HuH-7 (cell line): Measurements from ENCODE around the gene SBF2.

Experiments
- DNase-seq: peaks from one replicate; pipeline ENCODE4 v3.0.0; 2011; ENCODE audit warnings: low spot score

Gene SBF2

DNA sequence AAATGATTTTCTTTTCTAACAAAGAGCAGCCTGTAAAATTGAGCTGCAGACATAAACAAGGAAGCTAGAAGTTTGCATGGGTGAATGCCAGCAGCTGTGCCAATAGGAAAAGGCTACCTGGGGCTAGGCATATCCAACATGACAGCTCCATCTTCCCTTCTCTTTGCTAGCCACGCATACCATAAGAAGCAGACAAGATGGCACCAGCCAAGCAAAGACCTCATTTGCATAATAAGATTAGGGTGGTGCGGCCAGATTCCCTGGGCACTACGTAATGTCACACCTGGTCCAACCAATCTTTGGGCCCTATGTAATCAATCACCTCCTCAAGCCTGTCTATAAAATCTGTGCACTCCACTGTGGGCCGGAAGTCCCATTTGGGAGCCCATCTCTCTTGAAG lies 521.8 kb downstream of the SBF2 start:
- DNase-seq, result no peak

DNA sequence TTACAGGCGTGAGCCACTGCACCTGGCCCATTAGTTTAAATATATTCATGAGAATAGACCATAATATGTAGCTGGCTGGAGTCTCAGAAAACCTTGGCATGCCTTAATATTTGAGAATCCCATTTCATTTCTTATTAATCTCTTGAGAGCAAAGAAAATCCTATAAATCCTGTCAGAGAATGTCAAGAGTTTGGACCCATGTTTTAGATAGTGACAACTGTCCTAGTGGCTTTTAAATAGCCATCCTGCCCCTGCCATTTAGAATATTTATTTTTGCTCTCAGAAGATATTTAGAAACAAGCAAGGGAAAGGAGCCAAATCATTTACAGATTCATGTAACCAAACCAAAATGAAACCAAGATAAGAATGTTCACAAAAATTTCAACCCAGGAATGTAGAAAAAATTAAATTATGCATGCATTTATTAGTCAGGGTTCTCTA lies 522.9 kb downstream of the SBF2 start:
- no peak for DNase-seq

DNA sequence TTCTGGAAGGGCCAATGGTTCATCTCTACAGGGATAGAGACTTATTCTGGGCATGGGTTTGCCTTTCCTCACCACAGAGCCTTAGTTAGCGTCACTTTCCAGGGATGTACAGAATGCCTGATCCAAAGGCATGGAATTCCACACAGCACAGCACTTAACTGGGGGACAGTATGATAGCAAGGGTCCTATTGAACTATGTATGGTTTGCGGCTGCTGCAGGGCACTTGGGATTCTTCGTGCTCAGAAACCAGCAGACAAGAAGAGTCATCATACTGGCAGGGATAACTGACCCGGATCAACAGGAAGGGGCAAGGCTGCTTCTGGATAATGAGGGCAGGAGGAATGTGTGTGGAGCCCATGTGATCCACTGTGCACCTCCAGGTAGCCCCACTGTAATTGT lies 524.4 kb downstream of the SBF2 start:
- DNase-seq, result no peak

DNA sequence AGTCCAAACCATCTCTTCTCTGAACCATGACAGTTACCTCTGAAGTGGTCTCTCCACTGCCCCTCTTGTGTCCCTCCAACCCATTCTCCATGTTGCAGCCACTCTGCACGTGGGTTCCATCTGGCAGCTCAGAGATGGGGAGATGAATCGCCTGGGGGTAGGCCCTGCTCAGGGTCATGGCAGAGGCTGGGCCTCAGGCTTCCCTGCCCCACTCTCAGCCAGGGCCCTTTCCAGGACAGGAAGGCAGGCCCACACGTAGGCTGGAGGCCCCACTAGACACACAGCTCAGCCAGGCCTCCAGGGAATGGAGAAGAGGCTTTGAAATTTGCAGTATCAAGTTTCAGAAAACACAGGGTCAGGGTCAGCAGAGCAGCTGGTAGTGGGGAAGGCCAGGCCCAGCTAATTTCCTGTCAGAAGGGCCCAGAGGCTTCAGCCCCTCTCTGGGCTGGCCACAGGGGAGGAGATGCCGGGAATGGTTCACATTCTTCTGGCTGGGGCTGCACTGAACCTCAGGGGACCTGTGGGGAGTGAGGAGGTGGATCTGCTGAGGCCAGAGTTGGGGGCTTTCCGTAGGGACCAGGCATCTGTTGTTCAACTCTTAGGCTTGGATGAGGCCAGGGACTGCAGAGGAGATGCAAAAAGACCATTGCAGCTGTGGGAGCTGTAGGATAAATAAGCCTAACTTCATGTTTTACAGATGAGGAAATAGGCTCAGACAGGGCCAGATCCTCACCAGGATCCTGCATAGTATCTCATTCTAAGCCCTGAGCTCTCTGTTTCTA lies 528.5 kb downstream of the SBF2 start:
- peak; percentile 82 for DNase-seq

DNA sequence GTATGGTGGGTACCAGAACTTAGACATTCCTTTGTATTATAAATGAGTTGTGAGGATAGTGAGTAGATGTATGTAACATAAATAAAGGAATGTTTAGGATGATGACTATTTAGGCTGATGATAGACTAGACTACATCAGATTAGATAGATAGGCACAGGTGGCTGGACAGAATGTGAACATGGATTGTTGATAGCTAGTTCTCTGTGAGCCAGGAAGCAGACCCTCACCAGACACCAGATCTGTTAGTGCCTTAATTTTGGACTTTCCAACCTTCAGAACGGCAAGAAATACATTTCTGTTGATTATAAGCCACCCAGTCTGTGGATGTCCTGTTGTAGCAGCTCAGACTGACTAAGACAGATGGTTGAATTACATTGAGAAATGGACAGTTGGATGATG lies 530.7 kb downstream of the SBF2 start:
- no peak for DNase-seq

DNA sequence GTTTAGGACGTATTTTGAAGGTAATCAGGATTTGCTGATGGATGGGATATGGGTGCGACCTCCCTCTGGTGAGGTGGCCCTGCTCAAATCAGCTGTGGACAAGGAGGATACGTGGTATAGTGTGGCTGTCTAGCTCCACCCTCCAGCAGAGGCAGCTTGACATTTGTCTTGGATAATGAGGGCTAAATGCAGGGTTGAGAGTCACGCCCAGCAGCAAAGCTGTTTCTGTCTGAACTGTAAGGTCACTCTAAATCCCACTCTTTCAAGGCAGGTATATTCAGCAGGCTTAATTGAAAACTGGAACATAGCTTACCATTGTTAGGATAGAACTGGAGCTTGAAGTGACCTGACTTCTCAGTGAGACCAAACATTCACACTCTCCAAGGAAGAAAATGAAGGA lies 531.5 kb downstream of the SBF2 start:
- DNase-seq, result no peak

DNA sequence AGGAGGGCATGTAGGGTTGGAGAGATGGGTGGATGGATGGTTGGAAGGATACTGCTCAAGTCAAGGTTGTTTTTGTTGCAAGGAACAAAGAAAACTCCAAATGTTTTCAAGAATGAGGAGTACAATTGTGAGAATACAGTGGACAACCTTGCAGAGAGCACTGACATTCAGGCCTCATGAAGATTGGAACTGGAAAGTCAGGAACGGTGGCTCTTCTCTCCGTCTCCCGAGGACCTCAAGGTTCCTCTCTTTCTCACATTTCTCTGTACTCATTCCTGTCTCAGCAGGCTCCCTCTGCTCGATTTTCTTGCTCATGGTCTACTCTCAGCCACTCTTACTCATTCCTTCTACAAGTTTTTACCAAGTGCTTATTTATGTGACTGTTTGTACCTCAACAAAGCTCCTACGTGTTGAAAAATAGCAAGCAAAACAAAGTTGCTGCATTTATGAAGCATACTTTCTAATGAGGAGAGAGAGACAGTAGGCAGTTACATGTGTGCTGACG lies 532.5 kb downstream of the SBF2 start:
- DNase-seq, result no peak

DNA sequence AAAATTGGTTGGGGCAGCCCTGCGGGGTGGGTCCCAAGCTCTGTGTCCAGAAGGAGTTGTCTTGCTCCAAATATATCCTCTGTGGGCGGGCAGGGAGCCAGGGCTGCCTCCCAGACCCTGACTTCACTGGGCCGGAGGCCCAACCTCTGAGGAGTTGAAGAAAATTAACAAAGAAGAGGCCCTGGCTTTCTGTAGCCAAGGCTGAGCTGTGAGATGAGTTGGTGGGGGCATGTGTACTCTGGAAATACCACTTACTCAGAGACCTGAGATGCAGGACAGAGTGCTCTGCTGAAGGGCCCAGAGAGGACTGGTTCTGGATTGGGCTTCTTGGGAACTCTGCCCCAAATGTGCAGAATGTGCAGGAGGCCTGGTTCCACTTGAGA lies 533.8 kb downstream of the SBF2 start:
- no peak for DNase-seq

DNA sequence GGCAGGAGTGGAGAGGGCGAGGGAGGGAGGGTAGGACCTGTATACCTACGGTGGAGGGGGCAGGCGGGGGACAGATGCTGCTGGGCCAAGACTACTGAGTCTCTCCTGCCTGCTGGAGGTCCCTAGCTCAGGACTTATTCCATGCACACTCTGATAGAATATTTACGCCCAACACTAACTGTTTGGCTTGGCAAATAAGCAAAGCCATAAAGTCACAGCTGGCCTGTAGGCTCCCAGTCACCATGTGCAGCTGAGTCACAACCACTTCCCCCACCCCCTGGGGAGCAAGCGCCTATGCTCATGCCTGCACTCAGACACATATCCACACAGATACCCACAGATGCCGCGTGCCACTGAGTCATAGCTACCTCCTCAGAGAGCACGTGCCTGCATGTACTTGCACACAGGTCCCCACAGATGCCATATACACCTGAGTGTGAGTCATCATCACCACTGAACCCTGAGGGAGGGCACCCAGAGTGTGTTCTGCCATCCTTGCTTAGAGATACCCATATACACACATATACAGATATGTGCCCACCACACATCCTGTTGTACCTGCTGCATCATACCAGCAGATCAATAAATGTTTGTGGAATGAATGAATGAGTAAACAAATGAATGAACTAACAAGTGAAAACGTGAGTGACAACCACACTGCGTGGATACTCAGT lies 534.4 kb downstream of the SBF2 start:
- DNase-seq, result peak; percentile 69

DNA sequence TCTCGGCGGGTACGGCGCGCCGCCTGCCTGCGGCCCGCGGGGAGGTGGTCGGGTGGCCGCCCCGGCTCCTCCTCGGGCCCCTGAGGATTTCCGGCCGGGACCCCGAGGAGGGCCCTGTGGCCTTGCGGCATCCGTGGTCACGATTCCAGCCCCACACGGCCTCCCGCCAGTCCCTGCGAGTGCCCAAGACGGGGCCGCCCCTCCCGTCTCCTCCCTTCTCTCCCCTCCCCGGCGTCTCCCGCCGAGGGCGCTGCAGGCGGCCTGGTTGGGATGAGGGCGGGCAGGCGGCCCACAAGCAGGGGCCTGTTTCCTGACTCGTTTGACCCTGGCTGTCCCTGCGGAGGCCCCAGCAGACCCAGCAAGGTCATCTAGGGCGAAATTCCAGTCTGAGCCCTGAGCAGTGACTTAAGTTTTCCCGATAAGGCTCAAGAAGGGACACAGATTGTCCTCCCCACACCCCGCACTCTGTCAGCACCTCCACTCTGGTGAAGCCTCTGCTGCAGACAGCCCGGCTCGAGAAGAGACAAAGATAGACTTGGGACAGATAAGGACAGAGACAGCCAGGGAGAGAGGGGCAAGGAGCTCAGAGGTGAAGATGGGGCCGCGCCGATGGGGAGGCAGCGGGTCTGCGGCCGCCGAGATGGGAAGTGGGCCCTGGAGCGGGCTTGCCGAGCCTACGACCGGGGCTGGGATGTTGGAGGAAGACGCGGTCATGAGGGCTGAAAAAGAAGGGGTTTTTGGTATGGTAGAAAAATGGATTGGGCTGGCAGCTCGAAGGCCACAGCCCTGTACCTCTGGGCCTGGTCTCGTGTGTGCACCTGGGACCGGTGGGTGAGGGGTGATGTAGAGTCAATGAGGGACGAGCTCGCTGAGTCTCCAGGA lies 535.1 kb downstream of the SBF2 start:
- peak; percentile 81 for DNase-seq

DNA sequence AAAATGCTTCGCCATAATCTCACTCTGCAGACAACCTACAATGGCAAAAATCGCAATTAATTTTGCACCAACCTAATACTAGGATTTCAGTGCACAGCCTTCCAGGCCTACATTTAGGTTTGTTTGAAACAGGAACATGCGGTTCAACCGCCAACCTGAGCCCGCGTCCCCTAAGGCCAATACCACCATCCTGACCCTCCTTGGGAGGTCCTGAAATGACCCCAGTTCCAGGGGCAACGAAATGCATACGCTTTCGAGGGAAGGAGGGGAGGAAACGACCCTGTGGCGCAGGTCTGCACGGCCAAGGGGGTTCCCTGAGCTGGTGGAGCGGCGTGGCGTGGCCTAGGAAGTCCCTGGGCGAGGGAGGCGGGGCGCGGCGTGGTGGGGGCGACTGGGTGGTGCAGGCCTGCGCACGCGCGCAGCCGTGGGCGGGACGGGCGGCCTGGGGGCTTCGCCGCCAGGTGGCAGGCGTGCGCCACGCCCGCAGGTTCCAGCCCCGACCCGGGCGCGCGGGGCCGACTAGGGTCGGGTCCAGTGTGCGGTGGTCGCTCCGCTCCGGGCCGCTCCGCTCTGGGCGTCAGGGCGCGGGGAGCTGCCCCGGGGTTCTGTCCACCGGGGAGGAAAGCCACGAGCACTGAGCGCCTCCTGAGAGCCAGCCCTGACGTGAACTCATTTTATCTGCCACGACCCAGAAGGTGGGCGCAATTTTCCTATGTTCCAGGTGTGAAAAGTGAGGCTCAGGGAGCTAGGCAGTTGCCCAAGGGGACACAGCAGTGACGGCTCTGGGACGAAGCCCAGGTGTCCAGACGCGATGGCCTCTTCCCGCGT lies 536.0 kb downstream of the SBF2 start:
- DNase-seq, result peak; percentile 94

DNA sequence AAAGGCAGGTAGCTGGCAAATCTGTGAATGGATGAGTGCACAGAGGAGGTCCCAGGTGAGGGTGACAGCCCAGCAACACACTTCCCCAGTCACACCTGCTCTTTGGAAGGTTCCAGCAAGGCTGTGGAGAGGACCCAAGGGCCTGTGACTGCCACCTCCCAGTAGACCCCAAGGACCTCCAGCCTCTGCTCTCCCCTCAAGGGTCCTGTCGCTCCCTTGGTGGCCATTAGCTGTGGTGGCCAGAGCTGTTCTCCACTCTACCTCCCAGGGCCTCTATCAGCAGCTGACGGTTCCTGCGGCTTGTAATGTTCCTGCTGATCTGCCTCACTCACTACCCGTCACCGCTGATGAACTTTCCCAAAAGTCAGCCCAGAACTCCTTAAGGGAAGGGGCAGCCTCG lies 537.1 kb downstream of the SBF2 start:
- DNase-seq, result no peak

DNA sequence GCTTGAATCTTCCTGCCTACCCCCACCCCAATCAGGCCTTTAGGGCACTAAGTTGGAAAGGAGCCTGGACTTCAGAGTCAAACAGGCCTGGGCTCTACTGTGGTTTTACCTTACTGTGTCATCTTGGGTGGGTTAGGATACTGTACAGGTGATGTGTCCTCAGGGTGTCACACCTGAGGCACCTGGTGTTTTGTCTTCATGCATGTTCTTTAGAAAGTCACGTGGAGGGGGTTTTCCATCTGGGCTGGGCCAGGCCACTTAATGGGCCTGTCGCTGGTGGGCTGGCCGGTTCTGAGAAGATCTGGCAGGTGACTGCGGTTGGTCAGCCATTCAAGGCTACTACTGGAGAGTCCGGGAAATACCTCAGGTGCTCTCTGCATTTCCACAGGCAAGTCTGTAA lies 537.6 kb downstream of the SBF2 start:
- DNase-seq, result no peak

DNA sequence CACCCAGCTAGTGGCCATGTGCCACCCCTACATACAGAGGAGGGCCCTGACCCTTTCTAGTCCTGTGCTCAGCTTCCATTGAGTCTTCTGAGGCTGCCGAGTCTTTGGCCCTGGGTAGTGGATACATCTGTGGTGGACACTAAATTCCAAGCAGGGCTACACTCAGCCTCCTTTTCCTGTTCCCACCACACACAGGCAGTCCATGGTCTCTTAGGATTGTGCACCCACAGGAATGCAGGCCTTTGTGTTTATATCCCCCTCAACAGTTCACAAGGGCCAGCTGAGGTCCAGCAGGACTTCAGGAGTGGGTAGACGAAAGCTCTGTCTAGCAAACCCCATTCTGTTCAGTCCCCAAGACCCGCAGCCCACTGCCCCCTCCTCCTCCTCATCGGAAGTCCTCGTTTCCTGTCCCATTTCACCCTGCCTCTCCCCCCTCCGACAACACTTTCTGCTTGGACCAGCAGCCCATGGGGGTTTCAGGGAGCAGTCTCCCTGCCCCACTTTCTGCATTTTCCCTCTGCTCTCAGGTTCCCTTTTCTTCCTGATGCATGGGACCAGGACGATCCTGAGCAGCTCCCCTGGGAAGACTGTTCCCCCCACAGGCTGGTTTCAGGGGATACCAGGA lies 538.3 kb downstream of the SBF2 start:
- DNase-seq, result no peak

DNA sequence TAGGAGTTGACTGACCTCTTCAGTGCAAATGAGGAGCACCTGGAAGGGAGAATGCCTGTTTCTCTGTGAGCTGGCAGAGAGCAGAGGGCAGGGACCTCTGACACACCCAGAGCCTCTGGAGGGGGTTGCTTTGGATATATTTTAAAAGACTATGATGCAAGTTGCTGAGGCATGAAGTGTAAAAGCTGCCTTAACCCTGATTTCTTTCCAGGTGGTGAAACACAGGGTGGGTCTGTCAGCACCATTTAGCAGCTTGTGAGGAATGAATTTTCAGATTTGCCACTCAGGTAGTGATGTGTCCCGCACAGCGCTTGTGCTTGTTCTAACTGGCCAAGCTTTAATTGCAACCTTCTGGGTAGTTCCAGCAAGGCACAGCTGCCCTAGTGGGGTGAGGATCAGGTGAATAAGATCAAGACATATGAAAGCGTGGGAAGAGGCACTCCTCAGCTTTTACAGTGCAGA lies 540.0 kb downstream of the SBF2 start:
- no peak for DNase-seq

DNA sequence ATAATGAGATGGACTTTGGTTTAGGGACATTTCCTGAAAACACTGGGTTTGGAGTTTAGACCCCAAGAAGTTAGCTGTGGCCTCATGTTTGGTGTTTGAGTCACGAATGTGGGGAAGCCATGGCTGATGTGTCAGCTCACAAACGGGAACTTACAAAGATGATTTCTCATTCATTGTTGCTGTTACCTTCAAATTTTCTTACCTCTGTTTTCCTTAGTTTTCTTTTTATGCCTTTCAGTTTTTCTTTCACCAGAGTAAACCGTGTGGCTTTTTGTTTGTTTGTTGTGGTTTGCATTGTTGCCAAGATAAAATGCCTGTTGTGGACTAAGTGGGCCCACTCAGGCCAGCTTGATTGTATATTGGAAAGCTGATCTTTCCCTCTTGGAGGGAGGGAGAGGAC lies 541.0 kb downstream of the SBF2 start:
- no peak for DNase-seq

DNA sequence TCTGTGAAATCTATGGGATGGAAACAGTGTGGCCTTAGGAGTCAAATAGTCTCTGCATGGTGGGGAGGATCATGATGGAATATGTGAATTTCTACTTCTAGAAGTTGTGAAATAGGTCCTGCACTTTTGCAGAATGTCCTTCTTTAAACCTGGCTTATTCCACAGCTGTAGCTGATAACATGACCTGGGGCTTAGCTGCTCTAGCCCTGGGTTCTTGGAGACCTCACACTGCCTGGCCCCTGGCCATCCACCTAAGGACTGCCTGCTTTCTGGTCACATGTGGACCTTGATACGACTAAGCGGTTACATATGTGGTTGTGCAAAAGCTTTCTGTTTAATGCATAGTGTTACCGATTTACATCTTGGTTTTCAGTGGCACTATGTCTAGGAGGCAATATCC lies 541.9 kb downstream of the SBF2 start:
- no peak for DNase-seq

DNA sequence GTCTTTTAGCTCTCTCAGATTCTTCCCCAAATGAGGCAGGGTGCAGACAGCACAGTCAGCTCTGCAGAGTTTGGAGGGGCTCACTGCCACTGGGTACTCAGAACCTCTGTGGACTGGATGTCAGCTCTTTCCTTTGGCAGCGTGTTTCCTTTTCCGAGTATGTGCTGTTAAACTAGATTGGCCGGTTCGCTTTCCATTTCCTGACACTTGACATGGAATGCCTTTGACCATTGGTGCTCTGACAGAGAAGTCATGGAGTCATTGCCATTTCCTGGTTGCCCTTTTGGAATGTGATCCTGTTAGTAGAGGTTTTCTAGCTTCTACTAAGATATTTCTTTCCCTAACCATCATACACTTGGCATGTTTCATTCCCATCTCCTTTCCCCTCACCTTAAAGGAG lies 543.5 kb downstream of the SBF2 start:
- no peak for DNase-seq

DNA sequence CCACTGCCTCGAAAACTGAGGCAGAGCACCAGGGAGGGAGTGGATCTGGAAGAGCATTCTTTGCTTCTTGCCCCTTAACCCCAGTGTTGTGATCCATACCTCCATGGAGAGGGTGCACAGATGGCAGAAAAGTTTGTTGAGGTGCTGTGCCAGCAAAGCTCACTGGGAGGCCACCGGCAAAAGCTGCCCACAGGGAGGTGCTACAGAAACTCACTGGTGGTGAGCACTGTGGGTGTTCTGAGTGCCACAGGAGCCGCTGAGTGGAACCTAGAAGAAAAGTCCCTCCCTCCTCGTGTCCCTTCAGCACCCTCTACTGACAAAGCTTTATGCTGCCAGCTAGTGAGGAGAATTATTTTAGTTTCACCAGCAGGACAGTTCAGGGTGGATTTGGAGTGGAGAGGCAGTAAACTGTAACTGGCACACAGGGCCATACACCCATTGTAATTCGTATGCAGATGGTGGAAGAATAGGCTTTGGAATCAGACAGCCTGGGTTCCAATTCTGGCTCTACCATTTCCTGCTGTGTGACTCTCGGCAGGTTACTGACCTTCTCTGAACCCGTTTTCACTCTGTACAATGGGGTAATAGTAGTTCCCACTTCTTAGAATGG lies 545.6 kb downstream of the SBF2 start:
- peak; percentile 56 for DNase-seq

DNA sequence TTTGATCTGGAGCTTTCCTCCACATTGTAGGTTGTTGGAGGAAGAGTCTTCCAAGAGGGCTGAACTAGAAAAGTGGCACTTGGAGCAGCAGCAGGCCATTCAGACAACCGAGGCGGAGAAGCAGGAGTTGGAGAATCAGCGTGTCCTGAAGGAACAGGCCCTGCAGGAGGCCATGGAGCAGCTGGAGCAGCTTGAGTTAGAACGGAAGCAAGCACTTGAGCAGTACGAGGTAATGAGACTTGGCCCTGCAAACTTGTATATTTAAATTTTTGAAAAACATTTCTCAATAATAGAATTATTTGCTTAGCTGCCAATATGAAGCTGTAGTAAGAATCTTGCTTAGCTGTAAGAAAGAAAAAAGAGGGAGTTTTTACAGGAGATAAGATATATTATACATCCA lies 546.2 kb downstream of the SBF2 start:
- DNase-seq, result no peak

DNA sequence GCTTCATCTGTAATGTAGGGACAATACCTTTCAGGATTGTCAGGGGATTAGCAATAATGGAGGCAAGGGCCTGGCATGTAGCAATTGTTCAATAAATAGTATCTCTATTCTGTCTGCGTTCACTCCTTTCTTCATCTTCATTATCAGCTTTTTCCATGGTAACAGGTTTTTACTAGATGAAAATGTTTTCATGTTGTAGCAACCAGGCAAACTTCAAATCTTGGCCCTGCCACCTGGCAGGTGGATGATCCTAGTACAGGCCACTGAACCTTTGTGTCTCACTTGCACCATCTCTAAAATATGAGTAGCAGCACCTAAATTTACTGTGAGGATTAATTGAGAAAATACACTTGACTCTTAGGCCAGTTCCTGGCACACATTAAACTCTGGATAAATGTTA lies 546.8 kb downstream of the SBF2 start:
- no peak for DNase-seq
